Parathyroid adenoma (tissue), 2 donors: Measurements from ENCODE around the gene KRT81.

Experiments
- H2AFZ ChIP-seq: fragments of 300-600 bp; sonication (generic); one replicate; pipeline ENCODE4 v1.7.0; 2017; ENCODE audit warnings: antibody characterized with exemption, mild to moderate bottlenecking
- H3K27ac ChIP-seq: fragments of 300-600 bp; sonication (generic); one replicate; pipeline ENCODE4 v1.7.0; 2017
- H3K27me3 ChIP-seq: fragments of 300-600 bp; sonication (generic); one replicate; pipeline ENCODE4 v1.7.0; 2017; ENCODE audit warnings: low read length; ENCODE audit not compliant: control insufficient read depth, insufficient read depth
- H3K36me3 ChIP-seq: fragments of 300-600 bp; sonication (generic); one replicate; pipeline ENCODE4 v1.7.0; 2017; ENCODE audit warnings: low read length; ENCODE audit not compliant: control insufficient read depth, insufficient read depth
- H3K4me1 ChIP-seq: fragments of 300-600 bp; sonication (generic); one replicate; pipeline ENCODE4 v1.7.0; 2017; ENCODE audit warnings: control low read depth
- H3K4me2 ChIP-seq: fragments of 300-600 bp; sonication (generic); one replicate; pipeline ENCODE4 v1.7.0; 2017; ENCODE audit warnings: low read length
- H3K4me3 ChIP-seq: fragments of 300-600 bp; sonication (generic); one replicate; pipeline ENCODE4 v1.7.0; 2017; ENCODE audit warnings: low read depth, low read length
- H3K79me2 ChIP-seq: fragments of 300-600 bp; sonication (generic); one replicate; pipeline ENCODE4 v1.7.0; 2017; ENCODE audit warnings: control low read depth
- H3K9ac ChIP-seq: fragments of 300-600 bp; sonication (generic); one replicate; pipeline ENCODE4 v1.7.0; 2017; ENCODE audit warnings: mild to moderate bottlenecking
- H3K9me3 ChIP-seq: fragments of 300-600 bp; sonication (generic); one replicate; pipeline ENCODE4 v1.7.0; 2017; ENCODE audit warnings: low read length; ENCODE audit not compliant: control insufficient read depth
- CTCF ChIP-seq: fragments of 300-600 bp; sonication (generic); IDR thresholded peaks from one replicate; pipeline ENCODE4 v1.7.0; 2017; ENCODE audit warnings: antibody characterized with exemption, mild to moderate bottlenecking
- donor health status: primary hyperparathyroidism.

Gene KRT81

GRCh38 chr12:52239767-52240166 lies 51.6 kb downstream of the KRT81 start:
- Histone ChIP-seq H3K9ac (no peak overlapping the region), H3K4me1 (peaks cover 27% of the 10 kb centered on the region)
- TF ChIP-seq CTCF: no peak

GRCh38 chr12:52238916-52239646 lies 52.3 kb downstream of the KRT81 start:
- Histone ChIP-seq H3K4me2 (no peak overlapping the region), H3K4me3 (no peak overlapping the region), H3K27me3 (no peaks in the 10 kb centered on the region), H2AFZ (no peak overlapping the region), H3K27ac (no peak overlapping the region), H3K79me2 (no peaks in the 10 kb centered on the region), H3K9ac (no peak overlapping the region), H3K4me1 (peaks cover 20% of the 10 kb centered on the region), H3K36me3 (no peaks in the 10 kb centered on the region), H3K9me3 (no peaks in the 10 kb centered on the region)
- TF ChIP-seq CTCF: no peak

More at GRCh38 chr12:52239767-52240166, 51.6 kb downstream of the KRT81 start:
- no peaks in the 10 kb centered on the region for H3K27me3 ChIP-seq
- H3K4me3 ChIP-seq: no peak overlapping the region
- no peak overlapping the region for H2AFZ ChIP-seq
- H3K36me3 ChIP-seq: no peaks in the 10 kb centered on the region
- no peaks in the 10 kb centered on the region for H3K9me3 ChIP-seq
- H3K4me2 ChIP-seq: no peak overlapping the region
- no peak overlapping the region for H3K27ac ChIP-seq
- H3K79me2 ChIP-seq: no peaks in the 10 kb centered on the region

- no peaks in the 10 kb centered on the region for H3K27me3 ChIP-seq
- H3K36me3 ChIP-seq: no peaks in the 10 kb centered on the region
- no peak overlapping the region for H3K4me3 ChIP-seq
- H3K9me3 ChIP-seq: no peaks in the 10 kb centered on the region
- no peaks in the 10 kb centered on the region for H3K79me2 ChIP-seq
- H3K27ac ChIP-seq: no peak overlapping the region
- no peak for TF ChIP-seq CTCF
- H3K4me1 ChIP-seq: peaks cover 13% of the 10 kb centered on the region
- H3K4me2 ChIP-seq: no peak overlapping the region
- no peak overlapping the region for H2AFZ ChIP-seq
- no peak overlapping the region for H3K9ac ChIP-seq
These were observed 53.0 kb downstream of the KRT81 start for GRCh38 chr12:52238207-52238840.

- H3K79me2 ChIP-seq: no peaks in the 10 kb centered on the region
- H3K9me3 ChIP-seq: no peaks in the 10 kb centered on the region
- TF ChIP-seq CTCF: no peak
- no peaks in the 10 kb centered on the region for H3K36me3 ChIP-seq
- peaks cover 17% of the 10 kb centered on the region for H3K4me1 ChIP-seq
- no peak overlapping the region for H2AFZ ChIP-seq
- H3K4me3 ChIP-seq: no peak overlapping the region
- no peak overlapping the region for H3K9ac ChIP-seq
- no peak overlapping the region for H3K4me2 ChIP-seq
- no peak overlapping the region for H3K27ac ChIP-seq
- H3K27me3 ChIP-seq: no peaks in the 10 kb centered on the region
These were observed 54.8 kb downstream of the KRT81 start for GRCh38 chr12:52236386-52237050.
